GM12801 (cell line): ENCODE data around the gene SNTG2.

Experiments used
- CTCF ChIP-seq: IDR thresholded peaks from one replicate; pipeline ENCODE4 v1.5.1; 2011; ENCODE audit warnings: control low read depth; ENCODE audit not compliant: insufficient read length; ENCODE audit errors: extremely low read depth

The SNTG2 gene

DNA sequence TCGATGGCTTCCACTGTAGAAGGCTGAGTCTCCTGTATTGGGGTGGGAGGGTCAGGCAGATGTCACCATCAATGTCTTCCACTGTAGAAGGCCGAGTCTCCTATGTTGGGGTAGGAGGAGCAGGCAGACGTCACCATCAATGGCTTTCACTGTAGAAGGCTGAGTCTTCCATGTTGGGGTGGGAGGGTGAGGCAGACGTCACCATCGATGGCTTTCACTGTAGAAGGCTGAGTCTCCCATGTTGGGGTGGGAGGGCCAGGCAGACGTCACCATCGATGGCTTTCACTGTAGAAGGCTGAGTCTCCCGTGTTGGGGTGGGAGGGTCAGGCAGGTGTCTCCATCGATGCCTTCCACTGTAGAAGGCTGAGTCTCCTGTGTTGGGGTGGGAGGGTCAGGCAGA, 345.1 kb downstream of the SNTG2 start:
- TF ChIP-seq CTCF, result no peak

DNA sequence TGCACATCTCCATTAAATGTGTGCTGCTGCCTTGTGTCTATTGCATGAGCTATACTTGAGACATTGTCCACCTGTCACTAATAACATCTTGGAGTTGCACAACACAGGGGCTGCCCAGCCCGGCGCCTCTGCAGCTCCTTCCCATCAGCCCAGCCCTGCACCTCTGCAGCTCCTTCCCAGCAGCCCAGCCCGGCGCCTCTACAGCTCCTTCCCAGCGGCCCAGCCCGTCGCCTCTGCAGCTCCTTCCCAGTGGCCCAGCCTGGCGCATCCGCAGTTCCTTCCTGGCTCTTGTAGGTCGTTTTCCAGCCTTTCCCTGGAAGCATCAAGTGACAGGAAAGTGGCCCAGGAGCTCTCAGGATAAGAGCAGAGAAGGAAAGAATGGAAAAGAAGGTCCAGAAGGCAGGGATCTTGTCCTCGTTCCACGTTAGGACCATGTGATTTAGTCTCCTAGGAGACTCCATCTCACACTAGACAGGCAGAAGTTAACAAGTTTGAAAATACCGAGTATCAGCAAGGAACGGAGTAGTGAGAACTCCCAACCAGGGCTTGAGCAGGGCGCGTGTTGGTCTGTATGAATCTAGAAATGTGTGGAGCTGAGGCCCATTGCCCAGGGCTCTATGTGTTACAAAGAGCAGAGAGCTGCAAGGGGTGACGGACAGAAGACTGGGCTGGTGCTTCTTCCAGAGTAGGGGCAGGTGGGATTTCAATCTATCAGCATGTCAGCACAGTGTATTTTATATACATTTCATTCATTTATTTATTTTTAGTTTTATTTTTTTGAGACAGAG, 346.9 kb downstream of the SNTG2 start:
- no peak for TF ChIP-seq CTCF

DNA sequence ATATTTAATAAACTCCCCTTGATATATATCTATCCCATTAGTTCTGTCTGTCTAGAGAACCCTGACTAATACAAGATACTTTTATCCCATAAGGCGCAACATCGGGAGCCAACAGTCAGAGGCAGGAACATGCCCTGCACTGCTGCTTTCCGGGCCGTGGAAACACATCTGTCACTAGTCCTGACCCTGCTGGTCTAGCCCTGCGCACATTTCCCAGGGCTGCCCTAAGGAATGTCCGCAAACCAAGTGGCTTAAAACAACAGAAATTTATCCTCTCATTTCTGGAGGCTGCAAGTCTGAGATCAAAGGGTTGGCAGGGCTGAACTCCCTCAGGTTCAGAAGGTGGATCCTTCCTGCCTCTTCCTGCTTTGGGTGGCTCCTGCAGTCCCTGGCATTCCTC, 348.4 kb downstream of the SNTG2 start:
- no peak for TF ChIP-seq CTCF

- TF ChIP-seq CTCF, result no peak
Observed at GRCh38 chr2:1300284-1300683, 349.6 kb downstream of the SNTG2 start.

DNA sequence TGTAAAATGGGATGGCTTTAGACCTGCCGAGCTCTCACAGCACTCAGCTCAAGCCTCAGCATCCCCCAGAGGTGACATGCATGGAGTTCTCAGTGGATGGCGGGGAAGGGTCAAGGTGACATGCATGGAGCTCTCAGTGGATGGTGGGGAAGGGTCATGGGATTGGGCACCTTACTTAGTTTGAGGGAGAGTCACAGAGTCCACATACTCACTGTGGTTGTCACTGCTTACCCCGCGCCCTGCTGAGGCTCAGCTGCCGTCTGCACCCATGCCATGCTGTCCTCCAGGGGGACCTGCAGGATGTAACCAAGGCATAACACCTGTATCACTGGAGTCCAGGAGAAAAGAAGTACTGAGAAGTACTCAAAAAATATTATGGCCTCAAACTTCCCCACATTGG, 350.4 kb downstream of the SNTG2 start:
- TF ChIP-seq CTCF, result no peak

DNA sequence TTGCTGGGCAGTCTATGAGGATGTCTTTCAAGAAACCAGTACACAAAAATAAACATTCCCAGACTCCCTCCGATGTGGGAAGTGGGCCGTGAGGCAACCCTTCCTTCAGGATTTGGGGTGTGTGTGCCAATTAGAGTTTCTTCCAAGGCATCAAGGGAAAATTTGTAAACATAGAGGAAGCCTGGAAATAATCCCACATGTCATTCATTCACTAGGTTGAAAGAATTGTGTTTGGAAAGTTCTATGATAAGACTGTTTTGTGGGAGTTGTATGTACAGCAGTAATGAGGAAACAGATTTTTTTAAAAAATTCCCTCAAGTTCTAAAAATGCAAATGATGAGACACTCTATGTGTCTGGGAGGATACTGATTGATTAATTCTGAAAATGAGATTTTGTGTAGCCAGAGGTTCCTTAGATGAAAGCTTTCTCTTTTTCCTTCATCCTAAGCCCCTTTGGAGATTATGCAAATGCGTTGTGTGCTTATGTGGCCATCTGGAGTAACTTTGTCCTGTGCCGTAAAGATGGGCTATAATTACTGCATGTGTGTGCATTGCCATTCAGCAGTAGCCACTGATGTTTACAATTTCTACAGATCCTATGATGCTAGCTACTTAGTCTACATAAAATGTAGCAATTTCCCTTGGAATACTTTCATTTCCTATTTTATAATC, 354.8 kb downstream of the SNTG2 start:
- no peak for TF ChIP-seq CTCF

DNA sequence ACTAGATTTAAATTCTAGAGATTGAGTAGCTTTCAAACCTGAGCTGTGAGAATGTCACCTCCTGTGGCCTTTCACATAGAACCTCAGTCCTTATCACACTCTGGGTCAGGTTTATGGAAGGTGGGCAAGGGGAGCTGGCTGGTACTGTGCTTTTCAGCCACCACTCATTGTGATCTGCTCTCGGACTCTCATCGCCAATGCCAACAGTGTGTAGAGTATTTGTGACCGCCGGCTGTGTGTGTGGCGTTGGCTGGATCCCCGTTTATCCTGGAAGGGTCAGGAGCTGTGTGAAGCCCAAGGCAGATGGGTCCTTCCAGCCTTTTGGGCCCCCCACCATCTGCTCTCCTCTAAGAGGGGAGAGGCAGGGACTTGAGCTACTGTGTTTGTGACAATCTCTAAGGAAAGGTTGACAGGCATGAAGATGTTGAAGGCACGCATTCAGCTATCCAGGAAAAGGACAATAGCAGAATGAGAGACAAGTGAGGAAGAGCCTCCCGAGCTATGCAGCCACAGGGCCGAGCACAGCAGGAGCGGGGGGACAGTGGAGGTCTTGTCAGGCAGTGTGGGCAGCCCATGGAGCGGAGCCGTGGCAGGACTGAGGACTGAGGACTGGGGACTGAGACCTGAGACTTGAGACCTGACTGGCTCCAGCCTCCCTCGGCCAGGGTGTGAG, 355.5 kb downstream of the SNTG2 start:
- TF ChIP-seq CTCF, result no peak
